Measurements from ENCODE around the gene SAP30BP. TPM values are rescaled to one million over a fixed set of nuclear protein-coding genes. Genes with fewer than 3 reads are reported as not detected.

The SAP30BP gene
- total RNA-seq, 4 donors from 2014 or later, result 67.0 to 104 (median 86.3) TPM

DNA sequence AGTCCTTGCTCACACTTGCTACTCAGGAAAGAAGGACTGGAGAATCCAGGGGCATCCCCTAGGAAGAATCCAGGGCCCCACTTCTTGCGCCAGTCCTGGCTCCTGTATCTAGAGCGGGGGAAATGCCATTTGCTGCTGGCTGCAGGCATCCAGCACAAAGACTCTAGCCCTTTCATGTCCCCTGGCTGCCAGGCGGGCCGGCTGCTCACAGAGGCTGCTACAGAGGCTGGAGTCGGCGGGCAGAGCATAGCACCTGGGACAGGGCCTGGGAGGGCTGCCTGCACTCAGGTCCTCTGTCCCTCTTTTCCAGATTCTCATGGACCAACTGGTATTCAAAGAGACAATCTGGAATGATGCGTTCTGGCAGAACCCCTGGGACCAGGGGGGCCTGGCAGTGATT is 20.1 kb upstream of the SAP30BP start:
- no peaks in the 10 kb centered on the region for H3K27me3 ChIP-seq
- H3K36me3 ChIP-seq, result peaks cover 41% of the 10 kb centered on the region
- H3K4me3 ChIP-seq, result no peak overlapping the region
- TF ChIP-seq CTCF (IDR thresholded peaks at IDR 0.05) (no peak), EP300 (IDR thresholded peaks at IDR 0.05) (no peak)
- H3K4me1 ChIP-seq, result peaks cover 45% of the 10 kb centered on the region
- no peaks in the 10 kb centered on the region for H3K9me3 ChIP-seq
- H3K27ac ChIP-seq, result no peak overlapping the region
- WGBS, result 86% methylated on average over 2 of the region's 7 CpGs
- no peak for DNase-seq (ENCODE audit: low spot score in 2 of 2)

- peaks cover 36% of the 10 kb centered on the region for H3K4me1 ChIP-seq
- WGBS, result 98% methylated on average over 7 of the region's 7 CpGs
- TF ChIP-seq CTCF (IDR thresholded peaks at IDR 0.05) (no peak), POLR2A (IDR thresholded peaks at IDR 0.05) (no peak)
- no peaks in the 10 kb centered on the region for H3K9me3 ChIP-seq
- no peak overlapping the region for H3K4me3 ChIP-seq
- H3K27ac ChIP-seq, result no peak overlapping the region
- no peaks in the 10 kb centered on the region for H3K27me3 ChIP-seq
- H3K36me3 ChIP-seq, result peaks cover 47% of the 10 kb centered on the region
- DNase-seq (ENCODE audit: low spot score in 2 of 2), result no peak
Observed at GRCh38 chr17:75647921-75648320, 19.2 kb upstream of the SAP30BP start.

DNA sequence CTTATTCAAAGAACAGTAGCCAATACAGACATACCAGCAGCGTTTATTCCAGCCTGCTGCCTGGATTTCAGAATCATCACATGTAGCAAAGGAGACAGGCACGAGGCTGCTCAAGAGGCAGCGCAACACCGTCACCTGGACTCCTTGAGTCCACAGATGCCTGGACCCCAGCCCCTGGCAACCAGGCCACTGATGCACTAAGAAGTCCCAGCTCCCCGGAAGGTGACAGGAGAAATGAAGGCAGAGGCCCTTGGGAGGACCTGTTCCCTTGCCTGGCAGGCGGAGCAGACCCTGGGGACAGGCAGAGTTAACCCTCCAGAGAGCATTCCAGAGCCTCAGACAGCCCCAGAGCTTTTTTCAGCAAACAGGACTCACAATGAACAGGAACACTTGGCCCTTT is 17.5 kb upstream of the SAP30BP start:
- peaks cover 21% of the 10 kb centered on the region for H3K4me1 ChIP-seq
- no peak overlapping the region for H3K27ac ChIP-seq
- WGBS, result 84% methylated on average over 4 of the region's 6 CpGs
- H3K27me3 ChIP-seq, result no peaks in the 10 kb centered on the region
- H3K9me3 ChIP-seq, result no peaks in the 10 kb centered on the region
- peaks cover 49% of the 10 kb centered on the region for H3K36me3 ChIP-seq
- no peak for DNase-seq (ENCODE audit: low spot score in 2 of 2)
- TF ChIP-seq POLR2A (IDR thresholded peaks at IDR 0.05) (no peak), CTCF (IDR thresholded peaks at IDR 0.05) (no peak), POLR2AphosphoS5 (IDR thresholded peaks at IDR 0.05) (no peak), EP300 (IDR thresholded peaks at IDR 0.05) (no peak)
- H3K4me3 ChIP-seq, result no peak overlapping the region

DNA sequence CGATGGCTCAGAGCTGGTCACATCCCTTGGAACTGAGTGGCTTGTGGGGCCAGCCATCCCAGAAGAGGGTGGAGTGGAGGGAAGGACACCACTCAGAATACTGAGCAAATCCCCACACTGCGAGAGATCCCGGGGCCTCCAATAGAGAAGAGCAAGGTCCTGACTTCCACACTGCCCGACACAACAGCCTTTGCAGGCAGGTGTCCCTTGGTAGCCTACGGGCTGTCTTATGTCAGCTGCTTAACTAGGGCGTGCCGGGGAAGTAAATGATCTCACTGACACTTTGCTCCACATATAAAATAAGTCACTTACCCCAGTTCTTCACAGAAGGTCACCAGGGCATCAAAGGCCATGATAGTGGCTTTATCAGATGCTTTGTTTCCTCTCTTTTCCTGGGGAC is 16.3 kb upstream of the SAP30BP start:
- 95% methylated on average over 4 of the region's 7 CpGs for WGBS
- Histone ChIP-seq H3K9me3 (no peaks in the 10 kb centered on the region), H3K27me3 (no peaks in the 10 kb centered on the region), H3K4me3 (no peak overlapping the region), H3K27ac (no peak overlapping the region), H3K4me1 (peaks cover 9% of the 10 kb centered on the region), H3K36me3 (peaks cover 60% of the 10 kb centered on the region)
- TF ChIP-seq CTCF (IDR thresholded peaks at IDR 0.05) (no peak), EP300 (IDR thresholded peaks at IDR 0.05) (no peak), POLR2AphosphoS5 (IDR thresholded peaks at IDR 0.05) (no peak), POLR2A (IDR thresholded peaks at IDR 0.05) (no peak)
- DNase-seq (ENCODE audit: low spot score in 2 of 2), result no peak

GRCh38 chr17:75652341-75652740 is 14.8 kb upstream of the SAP30BP start:
- DNase-seq (ENCODE audit: low spot score in 2 of 2), result no peak
- Histone ChIP-seq H3K27me3 (no peaks in the 10 kb centered on the region), H3K4me3 (no peak overlapping the region), H3K27ac (no peak overlapping the region), H3K9me3 (no peaks in the 10 kb centered on the region), H3K4me1 (no peaks in the 10 kb centered on the region), H3K36me3 (peaks cover 63% of the 10 kb centered on the region)
- no peak for TF ChIP-seq EP300 (IDR thresholded peaks at IDR 0.05)
- TF ChIP-seq CTCF (IDR thresholded peaks at IDR 0.05), result no peak
- TF ChIP-seq POLR2A (IDR thresholded peaks at IDR 0.05), result no peak
- no peak for TF ChIP-seq POLR2AphosphoS5 (IDR thresholded peaks at IDR 0.05)
- 91% methylated on average over 4 of the region's 5 CpGs for WGBS

Data from suprapubic skin (tissue), 4 donors.